Pulmonary artery endothelial cell (primary cell): ENCODE measurements around the gene PIKFYVE. TPM values are rescaled to one million over a fixed set of nuclear protein-coding genes. Genes with fewer than 3 reads are reported as not detected.
"Not testable (repeated sequence)": the region's sequence is repeated elsewhere in the genome, so short reads cannot be mapped to it uniquely, and the experiment has no call there.

Experiments
- DNase-seq: peaks from one replicate; pipeline ENCODE4 v3.0.0-alpha.2; 2011; ENCODE audit warnings: low read depth, low spot score
- total RNA-seq: library from RNA; depleted of rRNA; stranded (reverse); fragments of >200 nt; gene quantifications from 2 replicates; pipeline ENCODE4 v1.2.3, GENCODE V29; 2014

PIKFYVE gene
- total RNA-seq, 1 donor from 2014 or later: 23.4 TPM

- no peak for DNase-seq
These were observed 31.9 kb downstream of the PIKFYVE start for GRCh38 chr2:208297961-208298360.

- no peak for DNase-seq
These were observed 35.0 kb downstream of the PIKFYVE start for GRCh38 chr2:208300847-208301618.

GRCh38 chr2:208304157-208304556 lies 38.1 kb downstream of the PIKFYVE start:
- DNase-seq: no peak

GRCh38 chr2:208304695-208305094 lies 38.6 kb downstream of the PIKFYVE start:
- no peak for DNase-seq

- no peak for DNase-seq
These were observed 40.2 kb downstream of the PIKFYVE start for GRCh38 chr2:208306291-208306690.

GRCh38 chr2:208311321-208311720 lies 45.3 kb downstream of the PIKFYVE start:
- no peak for DNase-seq

GRCh38 chr2:208311954-208312353 lies 45.9 kb downstream of the PIKFYVE start:
- DNase-seq: no peak

GRCh38 chr2:208315081-208315788 lies 49.2 kb downstream of the PIKFYVE start:
- no peak for DNase-seq

- no peak for DNase-seq
These were observed 52.1 kb downstream of the PIKFYVE start for GRCh38 chr2:208318127-208318526.

GRCh38 chr2:208319391-208319790 lies 53.3 kb downstream of the PIKFYVE start:
- no peak for DNase-seq

GRCh38 chr2:208320686-208321085 lies 54.6 kb downstream of the PIKFYVE start:
- no peak for DNase-seq

- no peak for DNase-seq
These were observed 60.0 kb downstream of the PIKFYVE start for GRCh38 chr2:208326016-208326415.

- DNase-seq: no peak
These were observed 63.4 kb downstream of the PIKFYVE start for GRCh38 chr2:208329485-208329884.

GRCh38 chr2:208334230-208334629 lies 68.2 kb downstream of the PIKFYVE start:
- no peak for DNase-seq

GRCh38 chr2:208346756-208347155 lies 80.7 kb downstream of the PIKFYVE start:
- DNase-seq: no peak

GRCh38 chr2:208350610-208351009 lies 84.6 kb downstream of the PIKFYVE start:
- DNase-seq: no peak

GRCh38 chr2:208352644-208353567 lies 86.9 kb downstream of the PIKFYVE start:
- no peak for DNase-seq

GRCh38 chr2:208354964-208355381 lies 88.9 kb downstream of the PIKFYVE start:
- no peak for DNase-seq

GRCh38 chr2:208356420-208356819 lies 90.4 kb downstream of the PIKFYVE start:
- DNase-seq: not testable (repeated sequence)

GRCh38 chr2:208356846-208357574 lies 91.0 kb downstream of the PIKFYVE start:
- DNase-seq: no peak
